Lower leg skin (tissue), 3 donors: ENCODE data around the gene ENDOD1.

Source experiments
- POLR2A ChIP-seq, 2 donors: fragments of 450-650 bp; IDR thresholded peaks; one replicate each; pipeline ENCODE4 v1.6.1; 2016 to 2017; ENCODE audit warnings: antibody characterized with exemption in 2 of 2, mild to moderate bottlenecking in 1 of 2, moderate library complexity in 1 of 2
- TF ChIP-seq, protein P1 (sequence below), 3 donors: fragments of 450-650 bp; IDR thresholded peaks; one replicate each; pipeline ENCODE4 v1.5.1; 2016; ENCODE audit warnings: antibody characterized with exemption in 3 of 3, mild to moderate bottlenecking in 3 of 3, moderate library complexity in 2 of 3

DNA sequence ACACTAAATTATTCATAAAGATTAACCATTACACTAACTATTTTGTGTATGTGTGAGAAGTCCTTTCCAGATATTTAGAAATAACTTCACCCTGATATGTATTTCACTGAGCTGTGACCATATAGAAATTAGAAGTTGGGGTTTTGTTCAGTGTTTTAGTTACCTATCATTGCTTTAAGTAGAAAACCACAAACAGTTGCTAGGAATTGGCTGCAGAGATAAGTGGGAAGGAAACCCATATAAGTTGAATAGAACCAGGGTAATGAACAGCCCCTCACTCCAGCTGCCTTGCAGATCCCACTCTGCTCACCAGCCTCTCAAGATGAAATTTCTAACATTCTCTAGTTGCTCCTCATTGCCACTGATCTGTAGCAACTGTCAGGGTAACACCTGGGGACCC lies 12.7 kb upstream of the ENDOD1 start:
- TF ChIP-seq, protein P1, sequence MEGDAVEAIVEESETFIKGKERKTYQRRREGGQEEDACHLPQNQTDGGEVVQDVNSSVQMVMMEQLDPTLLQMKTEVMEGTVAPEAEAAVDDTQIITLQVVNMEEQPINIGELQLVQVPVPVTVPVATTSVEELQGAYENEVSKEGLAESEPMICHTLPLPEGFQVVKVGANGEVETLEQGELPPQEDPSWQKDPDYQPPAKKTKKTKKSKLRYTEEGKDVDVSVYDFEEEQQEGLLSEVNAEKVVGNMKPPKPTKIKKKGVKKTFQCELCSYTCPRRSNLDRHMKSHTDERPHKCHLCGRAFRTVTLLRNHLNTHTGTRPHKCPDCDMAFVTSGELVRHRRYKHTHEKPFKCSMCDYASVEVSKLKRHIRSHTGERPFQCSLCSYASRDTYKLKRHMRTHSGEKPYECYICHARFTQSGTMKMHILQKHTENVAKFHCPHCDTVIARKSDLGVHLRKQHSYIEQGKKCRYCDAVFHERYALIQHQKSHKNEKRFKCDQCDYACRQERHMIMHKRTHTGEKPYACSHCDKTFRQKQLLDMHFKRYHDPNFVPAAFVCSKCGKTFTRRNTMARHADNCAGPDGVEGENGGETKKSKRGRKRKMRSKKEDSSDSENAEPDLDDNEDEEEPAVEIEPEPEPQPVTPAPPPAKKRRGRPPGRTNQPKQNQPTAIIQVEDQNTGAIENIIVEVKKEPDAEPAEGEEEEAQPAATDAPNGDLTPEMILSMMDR (IDR thresholded peaks at IDR 0.05), result no peak
- no peak for TF ChIP-seq POLR2A (IDR thresholded peaks at IDR 0.05)
